ENCODE measurements around the gene ELL2.
A peak's percentile ranks its signal among the peaks of the same experiment; 100 is the strongest.

Gene ELL2

DNA sequence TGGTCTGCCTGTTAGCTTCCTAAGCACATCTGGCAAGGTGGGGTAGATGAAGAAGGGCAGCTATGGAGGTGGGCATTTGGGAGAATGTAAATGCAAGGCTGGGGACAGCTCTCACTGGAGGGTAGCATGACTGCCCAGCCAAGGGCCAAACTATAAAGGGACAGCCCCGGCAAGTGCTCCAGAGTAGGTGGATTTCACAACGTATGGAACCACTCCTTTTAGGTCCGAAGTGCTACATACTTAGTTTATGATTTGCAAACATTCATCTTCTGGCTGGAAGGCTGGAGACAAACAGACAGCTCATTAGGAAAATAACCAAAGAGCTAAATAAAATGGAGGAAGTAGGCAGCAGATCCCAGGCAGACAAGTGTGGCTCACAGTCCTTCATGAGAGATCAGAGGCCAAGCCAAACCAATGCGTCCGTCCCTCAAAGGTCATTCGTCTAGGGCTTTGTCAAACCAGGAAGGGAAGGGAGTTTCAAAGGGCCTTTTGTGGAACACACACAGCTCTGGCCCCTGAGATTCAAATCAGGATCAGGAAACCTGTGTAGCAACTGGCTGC lies 96.6 kb downstream of the ELL2 start:
- DNase-seq (ENCODE audit: low read depth), result no peak
- no peak overlapping the region for H3K4me3 ChIP-seq (ENCODE audit: low read length)
- TF ChIP-seq, protein P1, sequence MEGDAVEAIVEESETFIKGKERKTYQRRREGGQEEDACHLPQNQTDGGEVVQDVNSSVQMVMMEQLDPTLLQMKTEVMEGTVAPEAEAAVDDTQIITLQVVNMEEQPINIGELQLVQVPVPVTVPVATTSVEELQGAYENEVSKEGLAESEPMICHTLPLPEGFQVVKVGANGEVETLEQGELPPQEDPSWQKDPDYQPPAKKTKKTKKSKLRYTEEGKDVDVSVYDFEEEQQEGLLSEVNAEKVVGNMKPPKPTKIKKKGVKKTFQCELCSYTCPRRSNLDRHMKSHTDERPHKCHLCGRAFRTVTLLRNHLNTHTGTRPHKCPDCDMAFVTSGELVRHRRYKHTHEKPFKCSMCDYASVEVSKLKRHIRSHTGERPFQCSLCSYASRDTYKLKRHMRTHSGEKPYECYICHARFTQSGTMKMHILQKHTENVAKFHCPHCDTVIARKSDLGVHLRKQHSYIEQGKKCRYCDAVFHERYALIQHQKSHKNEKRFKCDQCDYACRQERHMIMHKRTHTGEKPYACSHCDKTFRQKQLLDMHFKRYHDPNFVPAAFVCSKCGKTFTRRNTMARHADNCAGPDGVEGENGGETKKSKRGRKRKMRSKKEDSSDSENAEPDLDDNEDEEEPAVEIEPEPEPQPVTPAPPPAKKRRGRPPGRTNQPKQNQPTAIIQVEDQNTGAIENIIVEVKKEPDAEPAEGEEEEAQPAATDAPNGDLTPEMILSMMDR (conservative IDR thresholded peaks at IDR 0.05; ENCODE audit: low read length), result no peak

DNA sequence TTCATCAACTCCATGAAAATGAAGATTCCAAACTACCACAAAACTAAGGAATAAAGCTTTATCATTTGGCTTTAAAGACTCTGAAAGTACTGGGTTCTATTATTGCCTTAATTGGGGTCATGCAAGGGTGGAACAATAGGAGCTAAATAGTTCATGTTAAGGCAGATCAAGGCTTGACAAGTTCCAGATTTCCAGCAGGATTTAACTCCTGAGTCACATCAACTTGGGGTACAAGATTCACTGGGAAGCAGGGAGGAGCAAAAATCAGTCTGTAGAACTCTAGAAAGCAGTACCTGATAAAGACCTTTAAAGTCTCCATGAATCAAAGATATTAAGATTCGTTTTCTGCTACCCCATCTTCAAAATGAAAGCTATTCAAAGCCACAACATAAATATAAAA lies 97.2 kb downstream of the ELL2 start:
- no peak overlapping the region for H3K4me3 ChIP-seq (ENCODE audit: low read length)
- TF ChIP-seq, protein P1 (conservative IDR thresholded peaks at IDR 0.05; ENCODE audit: low read length), result no peak
- DNase-seq (ENCODE audit: low read depth), result no peak

DNA sequence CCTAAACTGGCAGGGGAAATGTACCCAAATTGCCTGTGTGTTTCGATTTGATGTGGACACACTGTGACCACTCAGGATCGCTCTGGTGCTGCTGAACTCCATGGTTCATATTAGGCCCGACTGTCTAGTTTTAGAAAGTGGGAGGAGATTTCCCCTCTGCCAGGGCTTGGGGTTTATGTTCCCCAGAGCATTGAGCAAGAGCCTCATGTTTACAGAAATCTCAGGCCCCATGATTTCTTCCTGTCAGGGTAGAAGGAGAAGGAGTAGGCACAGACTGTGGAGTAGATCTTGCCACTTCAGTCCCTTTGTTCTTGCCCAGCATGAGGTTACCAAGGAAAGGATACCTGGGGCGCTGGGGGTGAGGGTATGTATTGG lies 98.3 kb downstream of the ELL2 start:
- peak; percentile 82 for DNase-seq (ENCODE audit: low read depth)
- TF ChIP-seq, protein P1 (conservative IDR thresholded peaks at IDR 0.05; ENCODE audit: low read length), result no peak
- no peak overlapping the region for H3K4me3 ChIP-seq (ENCODE audit: low read length)

DNA sequence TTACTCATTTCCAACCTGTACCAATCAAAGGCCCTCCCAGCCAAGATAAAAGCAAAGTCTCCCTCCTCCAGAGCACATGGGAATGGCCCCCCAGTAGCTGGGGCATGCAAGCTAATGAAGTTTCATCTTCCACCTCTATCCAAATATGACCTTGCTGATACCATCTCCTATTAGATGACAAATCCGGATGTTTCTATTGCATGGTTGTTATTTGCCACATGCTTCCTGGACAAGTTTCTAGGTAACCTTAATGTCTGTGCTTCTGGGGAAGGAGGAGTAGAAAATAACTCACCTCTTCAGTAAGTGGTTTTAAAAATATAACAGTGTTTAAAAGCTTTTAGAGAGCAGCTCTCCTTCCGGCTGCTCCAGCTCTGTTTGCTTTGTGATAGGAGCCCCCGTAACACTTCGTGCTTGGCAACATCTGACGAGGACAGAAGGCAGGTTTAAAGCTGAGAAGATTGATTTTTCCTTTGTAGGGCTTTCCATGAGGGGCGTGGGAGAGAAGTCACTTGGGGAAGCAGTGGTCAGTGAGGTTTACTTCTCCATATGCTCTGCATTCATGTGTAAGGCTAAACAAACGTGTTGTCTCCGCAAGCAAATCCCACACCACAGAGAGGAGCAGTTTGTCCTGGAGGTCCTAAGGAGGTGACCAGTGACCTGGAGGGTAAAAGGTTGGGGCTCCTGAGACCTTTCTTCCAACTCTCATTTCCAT lies 98.8 kb downstream of the ELL2 start:
- no peak overlapping the region for H3K4me3 ChIP-seq (ENCODE audit: low read length)
- no peak for DNase-seq (ENCODE audit: low read depth)
- TF ChIP-seq, protein P1 (conservative IDR thresholded peaks at IDR 0.05; ENCODE audit: low read length), result no peak

DNA sequence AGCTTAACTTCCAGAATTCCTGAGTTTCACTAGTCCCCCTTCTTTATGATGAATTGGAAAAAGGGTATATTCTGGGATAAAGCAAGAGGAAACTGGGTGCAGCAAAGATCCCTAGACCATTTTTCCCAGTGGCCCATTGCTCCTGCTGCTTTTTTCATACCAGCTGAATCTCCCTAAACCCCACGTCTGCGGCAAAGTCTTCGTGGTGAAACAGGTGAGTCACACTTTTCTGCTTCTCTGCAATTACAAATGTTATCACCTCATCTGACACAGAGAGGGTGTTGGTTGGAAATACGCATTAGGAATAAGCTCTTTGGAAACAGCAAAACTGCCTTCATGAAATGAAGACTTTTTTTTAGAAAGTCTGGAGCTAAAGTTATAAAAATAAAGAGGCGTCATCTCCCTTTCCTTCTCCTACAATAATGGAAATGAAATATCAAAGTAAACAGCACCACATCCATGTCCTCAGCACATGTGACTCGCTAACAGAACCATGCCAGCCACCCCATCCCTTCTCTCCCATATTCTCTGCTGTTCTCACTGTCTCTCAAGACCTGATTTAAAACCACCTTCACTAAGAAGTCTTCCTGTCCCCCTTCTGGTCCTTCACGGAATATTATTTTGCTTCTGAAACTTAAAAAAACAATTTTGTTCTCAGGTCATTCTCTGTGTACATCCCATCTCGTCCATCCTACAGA lies 99.6 kb downstream of the ELL2 start:
- TF ChIP-seq, protein P1 (conservative IDR thresholded peaks at IDR 0.05; ENCODE audit: low read length), result peak; percentile 18

DNA sequence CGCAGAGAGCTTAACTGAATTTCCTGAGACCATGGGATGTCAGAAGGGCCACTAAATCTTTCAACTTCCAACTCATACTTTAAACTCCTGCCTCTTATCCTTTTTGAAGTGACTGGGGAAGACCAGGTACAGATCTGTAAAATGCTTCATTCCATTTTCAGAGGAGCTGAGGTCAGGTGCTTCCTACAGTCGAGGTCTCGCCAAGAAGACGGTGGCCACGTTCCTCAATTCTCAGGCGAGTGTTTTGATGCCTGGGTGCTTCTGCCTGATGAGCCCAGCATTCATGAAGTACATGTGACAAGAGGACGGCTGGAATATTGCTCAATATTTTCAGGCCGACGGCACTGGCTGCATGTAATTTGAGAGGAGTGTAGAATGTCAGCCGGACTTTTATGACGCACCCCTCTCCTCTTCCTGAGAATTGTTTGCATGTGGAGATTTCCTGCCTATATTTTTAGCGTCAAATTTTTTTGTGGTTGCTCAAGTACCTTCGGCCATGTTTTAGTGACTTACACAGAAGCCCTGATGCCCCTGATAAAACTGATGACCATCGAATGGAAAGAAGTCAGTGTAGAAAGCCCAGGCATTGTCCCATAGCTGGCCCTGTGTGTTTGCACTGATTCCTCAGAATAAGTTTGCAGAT lies 100.3 kb downstream of the ELL2 start:
- H3K4me3 ChIP-seq (ENCODE audit: low read length), result no peak overlapping the region
- TF ChIP-seq, protein P1 (conservative IDR thresholded peaks at IDR 0.05; ENCODE audit: low read length), result no peak

More for the DNA sequence above, 99.6 kb downstream of the ELL2 start:
- DNase-seq (ENCODE audit: low read depth), result peak; percentile 72
- no peak overlapping the region for H3K4me3 ChIP-seq (ENCODE audit: low read length)

More for the DNA sequence above, 100.3 kb downstream of the ELL2 start:
- peak; percentile 97 for DNase-seq (ENCODE audit: low read depth)
